HEK293 (cell line): ENCODE data around the gene STRIP1.

Source experiments
- CTCF ChIA-PET: fragments of 350-600 bp; formaldehyde crosslinking; extraction: SDS; loops from one replicate; lab custom pipeline; 2021; ENCODE audit warnings: antibody characterized with exemption; lab: Yijun Ruan, JAX
- POLR2A ChIA-PET: fragments of 300-600 bp; formaldehyde crosslinking; extraction: SDS; loops from one replicate; lab custom pipeline; 2020; ENCODE audit warnings: antibody characterized with exemption, inconsistent platforms; lab: Yijun Ruan, JAX
- H3K27ac ChIP-seq: fragments of 200-500 bp; sonication (Bioruptor generic); 2 replicates; pipeline ENCODE4 v1.5.1; 2014; ENCODE audit warnings: low read depth, low read length, control low read depth, inconsistent platforms; ENCODE audit errors: extremely low read depth
- H3K36me3 ChIP-seq, 2 experiments: fragments of 200-500 bp in 1 of 2; sonication (Bioruptor generic) in 1 of 2; 1 replicate in 1 of 2; 2 replicates in 1 of 2; pipeline ENCODE4 v1.5.1; 2014 to 2017; ENCODE audit warnings: inconsistent platforms in 2 of 2, low read length in 2 of 2; ENCODE audit not compliant: control insufficient read depth in 2 of 2, insufficient read depth in 1 of 2
- H3K4me1 ChIP-seq: fragments of 200-500 bp; sonication (Bioruptor generic); 2 replicates; pipeline ENCODE4 v1.5.1; 2014; ENCODE audit warnings: mild to moderate bottlenecking, low read length, inconsistent platforms; ENCODE audit not compliant: control insufficient read depth, insufficient read depth
- H3K4me3 ChIP-seq: 2 replicates; pipeline ENCODE4 v1.5.1; 2011; ENCODE audit warnings: low read depth, mild to moderate bottlenecking, control low read depth, low read length, moderate library complexity
- H3K9me3 ChIP-seq: fragments of 200-500 bp; sonication (Bioruptor generic); 2 replicates; pipeline ENCODE4 v1.5.1; 2014; ENCODE audit warnings: low read depth, low read length, inconsistent platforms; ENCODE audit not compliant: control insufficient read depth, insufficient read depth
- GLIS1 ChIP-seq: fragments of 450-650 bp; formaldehyde crosslinking; IDR thresholded peaks from 2 replicates; pipeline ENCODE4 v1.5.1; 2016; ENCODE audit warnings: missing biosample characterization, missing genetic modification characterization
- GLIS2 ChIP-seq: fragments of 450-650 bp; formaldehyde crosslinking; IDR thresholded peaks from 2 replicates; pipeline ENCODE4 v1.5.1; 2016; ENCODE audit warnings: missing biosample characterization, missing genetic modification characterization
- KLF7 ChIP-seq: fragments of 450-650 bp; formaldehyde crosslinking; IDR thresholded peaks from 2 replicates; pipeline ENCODE4 v1.5.1; 2016; ENCODE audit warnings: missing biosample characterization, missing genetic modification characterization, borderline replicate concordance
- MZF1 ChIP-seq: fragments of 450-650 bp; formaldehyde crosslinking; IDR thresholded peaks from 2 replicates; pipeline ENCODE4 v1.5.1; 2017; ENCODE audit warnings: missing biosample characterization, missing genetic modification characterization, borderline replicate concordance
- OVOL3 ChIP-seq: fragments of 450-650 bp; formaldehyde crosslinking; IDR thresholded peaks from 2 replicates; pipeline ENCODE4 v1.5.1; 2016; ENCODE audit warnings: missing biosample characterization, missing genetic modification characterization
- SCRT2 ChIP-seq: fragments of 450-650 bp; formaldehyde crosslinking; IDR thresholded peaks from 2 replicates; pipeline ENCODE4 v1.5.1; 2016; ENCODE audit warnings: missing biosample characterization, missing genetic modification characterization
- ZIC2 ChIP-seq: fragments of 450-650 bp; formaldehyde crosslinking; IDR thresholded peaks from 2 replicates; pipeline ENCODE4 v1.5.1; 2016; ENCODE audit warnings: missing biosample characterization, missing genetic modification characterization
- ZNF202 ChIP-seq: fragments of 450-650 bp; formaldehyde crosslinking; IDR thresholded peaks from 2 replicates; pipeline ENCODE4 v1.5.1; 2016; ENCODE audit warnings: missing biosample characterization, missing genetic modification characterization, borderline replicate concordance
- ZNF24 ChIP-seq: fragments of 450-650 bp; formaldehyde crosslinking; IDR thresholded peaks from 2 replicates; pipeline ENCODE4 v1.5.1; 2016; ENCODE audit warnings: missing biosample characterization, missing genetic modification characterization
- ZNF423 ChIP-seq: fragments of 450-650 bp; formaldehyde crosslinking; IDR thresholded peaks from 2 replicates; pipeline ENCODE4 v1.5.1; 2016; ENCODE audit warnings: missing biosample characterization, missing genetic modification characterization
- ZNF664 ChIP-seq: fragments of 450-650 bp; formaldehyde crosslinking; IDR thresholded peaks from 2 replicates; pipeline ENCODE4 v1.5.1; 2016; ENCODE audit warnings: missing biosample characterization, missing genetic modification characterization
- ZNF768 ChIP-seq: fragments of 450-650 bp; formaldehyde crosslinking; IDR thresholded peaks from 2 replicates; pipeline ENCODE4 v1.5.1; 2018; ENCODE audit warnings: missing biosample characterization, mild to moderate bottlenecking, missing genetic modification characterization
- TF ChIP-seq, protein P1 (sequence below): fragments of 450-650 bp; formaldehyde crosslinking; IDR thresholded peaks from 2 replicates; pipeline ENCODE4 v1.5.1; 2016; ENCODE audit warnings: missing biosample characterization, missing genetic modification characterization
- TF ChIP-seq, protein P2 (sequence below): fragments of 450-650 bp; formaldehyde crosslinking; IDR thresholded peaks from 2 replicates; pipeline ENCODE4 v1.5.1; 2016; ENCODE audit warnings: missing biosample characterization, missing genetic modification characterization

The STRIP1 gene

DNA sequence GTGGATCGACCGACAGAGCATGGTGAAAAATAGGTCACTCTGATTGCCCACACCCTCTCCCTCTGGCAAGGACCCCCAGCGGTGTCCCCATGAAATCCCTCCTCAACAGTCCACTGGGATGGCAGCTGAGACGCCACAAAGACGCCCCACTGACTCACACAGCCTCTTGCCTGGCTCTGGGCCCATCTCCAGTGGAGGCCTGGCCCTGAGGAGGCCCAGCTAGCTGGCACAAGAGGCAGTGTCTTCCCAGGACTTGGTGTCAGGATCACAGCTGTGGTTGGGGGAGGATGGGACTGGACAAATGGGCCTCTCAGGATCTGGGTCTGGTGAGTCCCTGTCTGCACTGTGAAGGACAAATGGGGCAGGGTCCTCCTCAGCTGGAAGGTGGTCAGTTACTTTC, 31.4 kb downstream of the STRIP1 start:
- peaks cover 0 to 25% of the 10 kb centered on the region in 2 experiments; a peak in 1 of 3 replicates for H3K36me3 ChIP-seq
- ChIA-PET CTCF (interaction anchor here (0.6 to 2.4 kb wide), 5 partner anchors 8 to 515 kb away, joined by 3 to 14 read pairs (median 4); no protein-coding TSS in a partner anchor), POLR2A (interaction anchor here (1.3 kb wide), 1 partner anchor 11 kb away, joined by 4 read pairs; no protein-coding TSS in a partner anchor)
- no peak overlapping the region for H3K27ac ChIP-seq
- TF ChIP-seq GLIS1 (tag by site-specific recombination) (peak; percentile 81), OVOL3 (tag by site-specific recombination) (no peak), GLIS2 (tag by site-specific recombination) (0 out of 2 replicates have a peak, but pooled peaks have one; percentile 38), ZIC2 (tag by site-specific recombination) (peak; percentile 90)
- TF ChIP-seq, all 188 proteins: peak for 3
- no peaks in the 10 kb centered on the region for H3K4me1 ChIP-seq
- no peaks in the 10 kb centered on the region for H3K9me3 ChIP-seq
- no peak overlapping the region for H3K4me3 ChIP-seq

DNA sequence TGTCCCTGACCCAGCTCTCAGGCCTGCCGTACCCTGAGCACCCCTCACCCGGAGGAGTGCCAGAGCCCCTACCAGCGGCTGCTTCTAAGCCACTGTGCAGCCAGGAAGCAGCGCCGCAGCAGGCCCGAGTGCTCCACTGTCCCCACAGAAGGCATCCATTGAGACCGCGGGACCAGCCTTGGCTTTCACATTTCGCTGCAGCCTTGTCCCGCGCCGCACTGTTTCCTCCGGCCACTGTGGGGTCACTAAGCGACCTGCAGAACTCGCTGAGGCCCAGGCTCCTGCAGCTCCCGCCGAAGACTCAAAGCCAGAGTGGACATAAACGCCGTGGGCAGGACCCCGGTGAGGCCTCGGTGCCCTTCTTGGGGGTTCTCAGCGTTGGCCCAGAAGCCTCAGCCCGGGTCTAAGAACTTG, 33.1 kb downstream of the STRIP1 start:
- Histone ChIP-seq H3K27ac (no peak overlapping the region), H3K36me3 (peaks cover 0 to 10% of the 10 kb centered on the region in 2 experiments; a peak in 1 of 3 replicates), H3K4me3 (no peak overlapping the region), H3K4me1 (no peaks in the 10 kb centered on the region), H3K9me3 (no peaks in the 10 kb centered on the region)
- TF ChIP-seq ZNF24 (tag by site-specific recombination): no peak
- TF ChIP-seq, protein P1, sequence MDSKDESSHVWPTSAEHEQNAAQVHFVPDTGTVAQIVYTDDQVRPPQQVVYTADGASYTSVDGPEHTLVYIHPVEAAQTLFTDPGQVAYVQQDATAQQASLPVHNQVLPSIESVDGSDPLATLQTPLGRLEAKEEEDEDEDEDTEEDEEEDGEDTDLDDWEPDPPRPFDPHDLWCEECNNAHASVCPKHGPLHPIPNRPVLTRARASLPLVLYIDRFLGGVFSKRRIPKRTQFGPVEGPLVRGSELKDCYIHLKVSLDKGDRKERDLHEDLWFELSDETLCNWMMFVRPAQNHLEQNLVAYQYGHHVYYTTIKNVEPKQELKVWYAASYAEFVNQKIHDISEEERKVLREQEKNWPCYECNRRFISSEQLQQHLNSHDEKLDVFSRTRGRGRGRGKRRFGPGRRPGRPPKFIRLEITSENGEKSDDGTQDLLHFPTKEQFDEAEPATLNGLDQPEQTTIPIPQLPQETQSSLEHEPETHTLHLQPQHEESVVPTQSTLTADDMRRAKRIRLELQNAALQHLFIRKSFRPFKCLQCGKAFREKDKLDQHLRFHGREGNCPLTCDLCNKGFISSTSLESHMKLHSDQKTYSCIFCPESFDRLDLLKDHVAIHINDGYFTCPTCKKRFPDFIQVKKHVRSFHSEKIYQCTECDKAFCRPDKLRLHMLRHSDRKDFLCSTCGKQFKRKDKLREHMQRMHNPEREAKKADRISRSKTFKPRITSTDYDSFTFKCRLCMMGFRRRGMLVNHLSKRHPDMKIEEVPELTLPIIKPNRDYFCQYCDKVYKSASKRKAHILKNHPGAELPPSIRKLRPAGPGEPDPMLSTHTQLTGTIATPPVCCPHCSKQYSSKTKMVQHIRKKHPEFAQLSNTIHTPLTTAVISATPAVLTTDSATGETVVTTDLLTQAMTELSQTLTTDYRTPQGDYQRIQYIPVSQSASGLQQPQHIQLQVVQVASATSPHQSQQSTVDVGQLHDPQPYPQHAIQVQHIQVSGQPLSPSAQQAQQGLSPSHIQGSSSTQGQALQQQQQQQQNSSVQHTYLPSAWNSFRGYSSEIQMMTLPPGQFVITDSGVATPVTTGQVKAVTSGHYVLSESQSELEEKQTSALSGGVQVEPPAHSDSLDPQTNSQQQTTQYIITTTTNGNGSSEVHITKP (tag by site-specific recombination): no peak
- no peak for TF ChIP-seq ZNF664 (tag by site-specific recombination)
- TF ChIP-seq ZNF768 (tag by site-specific recombination): no peak
- no peak for TF ChIP-seq ZNF202 (tag by site-specific recombination)
- TF ChIP-seq, protein P2, sequence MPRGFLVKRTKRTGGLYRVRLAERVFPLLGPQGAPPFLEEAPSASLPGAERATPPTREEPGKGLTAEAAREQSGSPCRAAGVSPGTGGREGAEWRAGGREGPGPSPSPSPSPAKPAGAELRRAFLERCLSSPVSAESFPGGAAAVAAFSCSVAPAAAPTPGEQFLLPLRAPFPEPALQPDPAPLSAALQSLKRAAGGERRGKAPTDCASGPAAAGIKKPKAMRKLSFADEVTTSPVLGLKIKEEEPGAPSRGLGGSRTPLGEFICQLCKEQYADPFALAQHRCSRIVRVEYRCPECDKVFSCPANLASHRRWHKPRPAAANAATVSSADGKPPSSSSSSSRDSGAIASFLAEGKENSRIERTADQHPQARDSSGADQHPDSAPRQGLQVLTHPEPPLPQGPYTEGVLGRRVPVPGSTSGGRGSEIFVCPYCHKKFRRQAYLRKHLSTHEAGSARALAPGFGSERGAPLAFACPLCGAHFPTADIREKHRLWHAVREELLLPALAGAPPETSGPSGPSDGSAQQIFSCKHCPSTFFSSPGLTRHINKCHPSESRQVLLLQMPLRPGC (tag by site-specific recombination): no peak
- no peak for TF ChIP-seq MZF1 (tag by site-specific recombination)
- ChIA-PET POLR2A (no interaction called here), CTCF (interaction anchor here (0.7 to 1.6 kb wide), 2 partner anchors 10 to 35 kb away, joined by 3 to 11 read pairs; no protein-coding TSS in a partner anchor)

DNA sequence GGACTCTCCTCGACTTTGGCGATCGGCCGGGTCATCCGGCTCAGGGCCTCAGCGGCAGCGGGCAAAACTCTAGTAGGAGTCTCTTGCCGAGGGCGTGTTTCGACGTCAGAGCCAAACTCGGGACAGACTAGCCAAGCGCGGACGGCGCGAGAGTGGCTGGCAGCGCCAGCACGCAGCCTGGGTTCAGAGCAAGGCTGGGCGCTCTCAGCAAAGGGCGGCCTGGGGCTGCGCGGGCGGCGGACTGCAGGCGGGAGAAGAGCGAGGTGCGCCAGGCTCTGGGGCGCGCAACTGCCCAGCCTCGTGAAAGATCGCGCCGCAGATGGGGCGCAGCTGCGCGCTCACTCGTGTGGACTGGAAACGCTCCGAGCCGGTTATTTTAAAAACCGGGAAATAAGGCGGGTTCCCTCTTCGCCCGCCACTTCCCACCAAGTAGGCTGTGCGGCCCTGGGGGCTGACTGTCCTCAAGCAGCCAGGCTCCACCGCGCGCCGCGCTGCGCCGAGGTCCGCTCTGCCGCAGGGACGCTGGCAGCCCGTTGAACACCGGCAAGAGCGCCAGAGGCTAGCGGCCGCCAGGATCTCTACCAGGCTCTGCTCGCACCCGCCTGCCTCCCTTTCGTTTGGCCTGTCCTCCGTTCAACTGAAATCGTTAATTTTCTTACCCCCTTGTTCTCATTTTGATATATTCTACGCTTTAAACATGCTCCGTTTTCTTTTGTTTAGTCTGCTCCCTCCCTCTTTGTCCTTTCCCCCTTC, 33.6 kb downstream of the STRIP1 start:
- H3K4me3 ChIP-seq: no peak overlapping the region
- no peak for TF ChIP-seq SCRT2 (tag by site-specific recombination)
- TF ChIP-seq KLF7 (tag by site-specific recombination): no peak
- no peak for TF ChIP-seq ZNF423
- no peaks in the 10 kb centered on the region for H3K4me1 ChIP-seq
- no peak overlapping the region for H3K27ac ChIP-seq
- POLR2A ChIA-PET: no interaction called here
- no peaks in the 10 kb centered on the region for H3K9me3 ChIP-seq
- CTCF ChIA-PET: interaction anchor here (0.7 kb wide), 1 partner anchor 36 kb away, joined by 3 read pairs; no protein-coding TSS in a partner anchor
- peaks cover 0 to 5% of the 10 kb centered on the region in 2 experiments; a peak in 1 of 3 replicates for H3K36me3 ChIP-seq
